Stimulated activated CD4-positive, alpha-beta T cell treated with anti-CD3 and anti-CD28 coated beads, Interleukin-2, amount 100 ng/mL, for 48 hours (primary cell): Measurements from ENCODE around the gene FAM171A2.
"Not testable (repeated sequence)": the region's sequence is repeated elsewhere in the genome, so short reads cannot be mapped to it uniquely, and the experiment has no call there.

ENCODE experiments used
- DNase-seq, 2 donors: peaks; one replicate each; pipeline ENCODE4 v3.0.0-alpha.2; 2020

FAM171A2 gene

GRCh38 chr17:44344939-44345453, 18.7 kb downstream of the FAM171A2 start, which contains the start of gene GRN:
Gene GRN (plus strand): TSS chr17:44345302. CDS start chr17:44349165, 3,863 bp downstream.
- peak; percentile 72 to 78 for DNase-seq

DNA sequence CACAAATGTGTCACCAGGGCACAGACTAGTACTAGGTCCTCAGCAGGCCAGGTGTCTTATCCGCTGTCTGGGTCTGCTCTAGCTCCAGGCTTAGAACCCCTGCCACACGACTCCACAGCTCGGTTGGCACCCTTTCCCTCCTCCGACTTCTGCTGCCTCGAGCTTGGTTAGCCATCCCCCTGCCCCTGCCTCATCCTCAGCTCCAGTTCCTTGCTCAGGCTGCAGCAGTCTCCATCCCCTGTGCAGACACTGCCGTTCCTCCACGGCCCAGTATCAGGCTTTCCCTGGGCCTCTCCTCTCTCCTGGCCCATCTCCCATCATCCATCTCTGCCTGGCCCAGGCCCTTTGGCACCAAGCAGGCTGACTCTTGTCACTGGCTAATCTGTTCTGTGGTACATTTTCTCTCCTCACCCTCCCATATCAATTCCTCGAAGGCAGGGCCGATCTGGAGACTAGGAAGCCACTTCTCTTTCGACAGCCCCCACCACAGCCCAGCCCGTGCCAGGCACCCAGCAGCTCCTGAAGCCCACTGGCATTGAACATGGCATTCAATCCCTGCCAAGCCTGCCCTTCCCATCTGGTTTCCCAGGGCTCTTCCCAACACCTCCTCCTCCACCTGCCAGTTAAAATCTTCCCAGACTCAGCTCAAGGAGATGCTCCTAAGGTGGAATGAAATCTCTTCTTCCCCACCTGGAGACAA, 20.0 kb downstream of the FAM171A2 start:
- no peak for DNase-seq

DNA sequence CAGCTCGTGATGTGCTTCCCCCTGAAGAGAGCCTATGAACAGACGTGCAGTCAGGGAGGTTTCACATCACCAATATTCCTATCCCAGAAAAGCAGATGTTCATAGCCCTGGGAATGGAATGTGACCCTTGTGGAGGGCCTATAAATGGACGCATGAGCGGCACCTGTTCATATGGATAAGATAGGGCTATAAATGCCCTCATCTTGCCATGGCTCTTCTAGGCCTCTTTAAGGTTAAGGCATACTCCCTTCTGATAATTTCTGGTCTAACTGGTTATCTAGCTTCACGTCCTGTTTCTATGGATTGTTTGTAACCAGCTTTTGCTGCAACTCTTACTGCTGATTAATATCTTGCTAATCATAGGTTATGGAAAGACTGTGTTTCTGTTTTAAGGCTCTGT, 23.1 kb downstream of the FAM171A2 start:
- not testable (repeated sequence) for DNase-seq

GRCh38 chr17:44338702-44339101, 25.0 kb downstream of the FAM171A2 start:
- DNase-seq = no peak

DNA sequence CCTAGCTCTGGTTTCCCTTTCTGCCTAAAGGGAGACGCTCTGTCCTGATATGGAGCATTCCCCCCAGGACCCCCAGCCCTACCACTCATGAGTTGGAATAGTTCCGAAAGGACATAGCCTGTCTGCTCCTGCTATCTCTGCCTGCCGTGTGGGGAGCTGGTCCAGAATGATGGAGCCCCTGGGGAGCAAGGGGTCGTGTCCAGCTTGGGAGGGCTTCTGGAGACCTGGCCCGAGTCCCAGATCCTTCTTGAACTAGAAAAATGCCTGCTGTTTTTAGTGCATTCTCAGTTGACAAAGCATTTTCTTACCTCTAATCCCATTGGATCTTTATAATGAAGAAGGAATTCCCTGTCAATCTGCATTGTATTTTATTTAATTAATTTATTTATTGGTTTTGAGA, 27.7 kb downstream of the FAM171A2 start:
- DNase-seq = no peak

DNA sequence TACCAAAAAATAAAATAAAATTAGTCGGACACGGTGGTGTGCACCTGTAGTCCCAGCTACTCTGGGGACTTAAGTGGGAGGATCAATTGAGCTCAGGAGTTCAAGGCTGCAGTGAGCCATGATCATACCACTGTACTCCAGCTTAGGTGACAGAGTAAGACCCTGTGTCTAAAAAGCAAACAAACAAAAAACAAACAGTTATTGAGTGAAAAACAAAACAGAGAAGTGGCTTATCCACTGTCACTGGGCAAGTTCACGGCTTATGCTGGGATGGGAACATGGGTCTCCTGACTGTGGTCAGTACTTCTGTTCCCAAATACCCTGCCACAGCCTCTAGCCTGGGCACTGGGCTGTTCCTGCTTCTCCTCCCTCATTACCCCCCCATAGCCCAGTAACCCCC, 28.1 kb downstream of the FAM171A2 start:
- no peak for DNase-seq

- DNase-seq = no peak
Measured at GRCh38 chr17:44334727-44335126, 28.9 kb downstream of the FAM171A2 start.

DNA sequence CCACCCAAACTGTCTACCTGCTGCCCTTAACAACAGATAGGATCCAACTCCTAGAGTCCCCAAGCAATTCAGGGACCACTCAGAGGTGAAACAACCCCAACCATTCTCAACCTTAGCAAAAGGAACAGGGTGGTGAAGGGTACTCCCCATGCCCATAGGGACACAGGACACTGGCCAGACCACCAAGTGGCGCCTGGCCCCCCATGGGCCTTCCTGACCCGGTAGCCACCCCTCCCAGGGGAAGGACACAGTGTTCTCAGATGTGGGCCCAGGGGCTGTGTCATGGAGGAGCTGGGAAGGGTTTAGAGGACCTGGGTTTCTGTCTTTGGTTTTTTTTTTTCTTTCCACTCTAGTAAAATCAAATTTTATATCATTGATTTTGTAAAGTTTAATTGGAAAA, 29.3 kb downstream of the FAM171A2 start:
- no peak for DNase-seq

DNA sequence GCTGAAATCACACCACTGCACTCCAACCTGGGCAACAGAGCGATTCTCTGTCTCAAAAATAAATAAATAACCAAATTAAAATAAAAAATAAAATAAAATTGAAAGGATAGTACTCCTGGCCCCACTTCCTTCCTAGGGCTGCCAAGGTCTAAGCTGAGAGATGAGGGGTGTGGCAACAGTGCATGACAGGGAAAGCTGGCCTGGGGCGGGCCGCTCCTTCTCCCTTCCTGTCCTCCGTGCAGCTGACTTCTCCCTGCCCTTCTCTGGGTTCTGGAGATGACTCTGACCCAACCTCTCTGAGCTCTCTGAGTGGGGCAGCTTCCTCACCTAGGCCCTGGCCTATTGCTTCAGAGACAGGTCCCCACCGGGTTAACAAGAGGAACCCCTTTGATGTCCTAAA, 30.3 kb downstream of the FAM171A2 start:
- DNase-seq = no peak

- DNase-seq = peak; percentile 71 to 76
Measured at GRCh38 chr17:44331249-44331760, 32.3 kb downstream of the FAM171A2 start.

DNA sequence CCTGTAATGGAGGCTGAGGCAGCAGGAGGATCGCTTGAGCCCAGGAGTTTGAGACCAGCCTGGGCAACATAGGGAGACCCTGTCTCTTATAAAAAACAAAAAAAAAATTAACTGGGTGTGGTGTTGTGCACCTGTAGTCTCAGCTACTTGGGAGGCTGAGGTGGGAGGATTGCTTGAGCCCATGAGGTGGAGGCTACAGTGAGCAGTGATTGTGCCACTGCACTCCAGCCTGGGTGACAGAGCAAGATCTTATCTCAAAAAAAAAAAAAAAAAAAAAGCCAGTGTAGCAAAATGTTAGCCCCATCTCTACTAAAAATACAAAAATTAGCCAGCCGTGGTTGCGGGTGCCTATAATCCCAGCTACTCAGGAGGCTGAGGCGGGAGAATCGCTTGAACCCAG, 33.4 kb downstream of the FAM171A2 start:
- DNase-seq = not testable (repeated sequence)

DNA sequence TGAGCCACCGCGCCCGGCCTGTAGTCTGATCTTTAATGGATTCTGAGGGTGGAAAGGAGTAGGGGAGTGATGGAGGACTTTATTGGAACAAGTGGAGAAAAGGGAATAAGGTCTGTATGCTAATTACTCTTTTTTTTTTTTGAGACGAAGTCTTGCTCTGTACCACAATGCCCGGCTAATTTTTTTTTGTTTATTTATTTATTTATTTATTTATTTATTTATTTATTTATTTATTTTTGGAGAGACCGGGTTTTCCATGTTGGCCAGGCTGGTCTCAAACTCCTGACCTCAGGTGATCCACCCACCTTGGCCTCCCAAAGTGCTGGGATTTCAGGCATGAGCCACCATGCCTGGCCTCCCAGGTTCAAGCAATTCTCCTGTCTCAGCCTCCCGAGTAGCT, 34.1 kb downstream of the FAM171A2 start:
- DNase-seq = not testable (repeated sequence)

GRCh38 chr17:44327715-44328449, 35.8 kb downstream of the FAM171A2 start:
- DNase-seq = no peak

- DNase-seq = peak; percentile 78 to 79
Measured at GRCh38 chr17:44326861-44327444, 36.7 kb downstream of the FAM171A2 start.

DNA sequence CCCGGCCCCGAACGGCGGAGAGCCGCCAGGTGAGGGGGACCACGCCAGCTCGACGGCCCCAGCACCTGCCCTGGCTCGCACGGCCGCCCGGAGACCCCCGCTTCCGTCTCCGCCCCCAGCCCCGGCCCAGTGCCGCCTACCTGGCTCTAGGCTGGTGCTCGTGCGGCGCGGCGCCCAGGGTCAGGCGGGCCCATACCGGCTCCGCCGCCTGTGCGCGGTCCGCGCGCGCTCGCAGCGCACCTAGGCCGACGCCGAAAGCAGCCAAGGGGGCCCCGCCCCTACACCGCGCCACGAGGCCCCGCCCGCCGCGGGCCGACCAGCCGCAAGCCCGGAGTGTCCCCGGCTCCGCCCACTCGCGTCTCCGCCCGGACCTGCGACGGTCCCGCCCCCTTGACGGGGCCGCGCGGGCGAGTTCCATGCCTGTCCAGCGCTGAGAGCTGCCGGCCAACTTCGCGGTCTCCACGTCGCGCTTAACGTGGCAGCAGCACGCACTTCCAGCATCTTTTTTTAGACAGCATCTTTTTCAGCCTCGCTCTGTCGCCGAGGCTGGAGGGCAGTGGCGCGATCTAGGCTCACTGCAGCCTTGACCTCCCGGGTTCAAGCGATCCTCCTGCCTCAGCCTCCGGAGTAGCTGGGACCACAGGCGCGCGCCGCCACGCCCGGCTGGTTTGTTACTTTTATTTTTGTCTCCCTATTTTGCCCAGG, 38.9 kb downstream of the FAM171A2 start, which contains the start of gene SLC25A39:
Gene SLC25A39, minus strand, starts transcription at position 253 of the 705 bp plus-strand sequence. CDS start 1,261 bp downstream, outside the sequence.
- DNase-seq = peak; percentile 95 to 97

GRCh38 chr17:44324092-44324570, 39.5 kb downstream of the FAM171A2 start:
- no peak for DNase-seq

GRCh38 chr17:44323359-44324091, 40.1 kb downstream of the FAM171A2 start:
- no peak for DNase-seq

DNA sequence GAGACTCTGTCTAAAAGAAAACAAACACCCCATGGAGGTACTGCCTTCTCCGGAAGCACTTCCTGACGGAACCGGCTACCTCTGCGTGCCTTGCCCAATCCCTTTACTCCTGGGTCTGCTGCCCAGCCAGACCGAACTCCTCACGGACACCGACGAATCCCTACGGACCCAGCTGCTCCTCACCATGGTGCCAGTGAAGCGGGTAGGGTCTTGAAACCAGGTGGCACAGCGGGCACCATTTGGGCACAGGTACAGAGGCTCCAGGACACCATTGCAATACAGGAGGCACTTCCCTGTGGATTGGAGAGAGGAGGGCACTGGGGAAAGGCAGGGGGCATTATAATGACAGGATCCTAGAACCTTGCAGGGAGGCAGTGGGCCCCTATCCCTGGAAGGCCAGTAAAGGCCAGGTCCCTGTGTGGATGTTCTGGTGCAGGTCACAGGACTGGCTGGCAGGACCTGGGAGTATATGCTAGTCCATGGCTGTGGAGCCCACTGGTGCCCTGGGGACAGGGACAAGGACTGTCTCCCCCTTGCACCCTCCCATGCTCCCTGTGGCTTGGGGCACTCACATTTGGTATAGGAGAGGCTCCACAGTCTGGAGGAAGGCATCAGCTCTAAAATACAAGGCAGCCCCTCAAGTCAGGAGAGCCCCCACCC, 41.3 kb downstream of the FAM171A2 start:
- DNase-seq = no peak

DNA sequence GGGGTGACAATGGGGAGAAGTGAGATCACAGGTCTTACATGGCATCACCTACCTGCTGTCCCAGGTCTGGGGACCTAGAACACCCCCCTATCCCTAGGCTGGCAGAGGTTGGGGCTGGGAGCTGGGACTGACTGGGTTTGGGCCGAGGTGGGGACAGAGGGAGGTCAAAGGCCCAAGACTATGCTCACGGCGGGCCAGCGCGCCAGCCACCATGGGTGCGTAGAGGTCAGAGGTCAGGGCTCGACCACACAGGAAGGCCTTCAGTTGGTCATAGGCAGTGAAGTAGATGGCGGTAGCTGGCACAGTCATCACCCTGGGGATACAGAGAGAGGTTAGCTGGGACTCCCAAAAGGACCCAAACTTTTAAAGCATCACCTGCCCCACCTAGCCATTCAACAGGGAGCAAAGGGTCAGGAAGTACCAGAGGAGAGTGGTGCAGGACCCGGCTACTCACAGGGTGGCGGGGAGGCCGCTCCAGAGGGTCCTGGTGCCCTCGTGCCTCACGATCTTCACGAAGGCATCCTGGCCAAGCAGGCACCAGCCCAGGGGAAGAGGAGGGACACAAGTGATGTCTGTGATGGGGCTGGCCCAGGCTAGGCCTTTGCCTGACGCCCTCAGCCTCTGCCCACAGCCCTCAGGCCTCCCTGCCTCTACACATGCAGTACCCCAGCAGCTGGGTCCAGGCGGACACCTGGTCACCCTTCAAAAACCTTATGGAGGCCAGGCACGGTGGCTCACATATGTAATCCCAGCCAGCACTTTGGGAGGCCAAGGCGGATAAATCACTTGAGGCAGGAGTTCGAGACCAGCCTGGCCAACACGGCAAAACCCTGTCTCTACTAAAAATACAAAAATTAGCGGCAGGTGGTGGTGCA, 42.2 kb downstream of the FAM171A2 start:
- no peak for DNase-seq

DNA sequence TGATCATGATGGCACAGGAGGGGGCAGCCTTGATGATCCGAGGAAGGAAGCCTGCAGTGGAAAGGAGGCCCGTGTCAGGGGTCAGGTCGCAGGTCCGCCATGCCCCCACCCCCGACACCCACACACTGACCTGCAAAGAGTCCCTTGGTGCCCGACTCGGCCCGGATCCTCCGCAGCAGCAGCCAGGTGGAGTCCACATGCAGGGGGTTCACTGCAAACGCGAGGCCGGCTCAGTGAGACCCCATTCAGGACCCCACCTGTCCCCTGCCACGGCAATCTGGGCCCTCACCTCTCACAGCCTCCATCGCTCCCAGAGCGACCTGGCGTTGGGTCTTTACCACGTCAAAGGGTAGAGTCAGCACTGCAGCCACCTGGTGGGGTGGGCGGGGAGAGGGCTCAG, 43.6 kb downstream of the FAM171A2 start:
- DNase-seq = no peak
